Progenitor cell of endocrine pancreas (in vitro differentiated cells): ENCODE results near the gene RRP9. TPM values are rescaled to one million over a fixed set of nuclear protein-coding genes. Genes with fewer than 3 reads are reported as not detected.

Experiments used
- DNase-seq: peaks from one replicate; pipeline ENCODE4 v3.0.0; 2021; ENCODE audit warnings: low spot score; ENCODE audit not compliant: unreplicated experiment
- H3K27ac Mint-ChIP-seq: 2 replicates; pipeline ENCODE4 v1.8.0; 2021; ENCODE audit warnings: mild to moderate bottlenecking, moderate library complexity, mixed read lengths
- H3K27me3 Mint-ChIP-seq: 2 replicates; pipeline ENCODE4 v1.8.0; 2021; ENCODE audit warnings: mixed read lengths
- H3K36me3 Mint-ChIP-seq: 2 replicates; pipeline ENCODE4 v1.8.0; 2022; ENCODE audit warnings: mixed read lengths; ENCODE audit not compliant: insufficient read depth
- H3K4me1 Mint-ChIP-seq: 2 replicates; pipeline ENCODE4 v1.8.0; 2021; ENCODE audit warnings: low read depth, mixed read lengths
- H3K4me3 Mint-ChIP-seq: 2 replicates; pipeline ENCODE4 v1.8.0; 2021; ENCODE audit warnings: low read depth, mild to moderate bottlenecking, moderate library complexity, mixed read lengths
- H3K9me3 Mint-ChIP-seq: 2 replicates; pipeline ENCODE4 v1.8.0; 2021; ENCODE audit warnings: low read depth, mixed read lengths
- total RNA-seq: library from RNA; stranded (reverse); gene quantifications from 2 replicates; pipeline ENCODE4 v1.2.1, GENCODE V29; 2021
- TF ChIP-seq, protein P1 (sequence below): fragments of 200-600 bp; sonication (generic); IDR thresholded peaks from one replicate; pipeline ENCODE4 v1.5.0; 2021; ENCODE audit warnings: antibody characterized with exemption, mild to moderate bottlenecking; ENCODE audit not compliant: unreplicated experiment

RRP9 gene
- total RNA-seq, 1 donor from 2014 or later, result 22.5 TPM

DNA sequence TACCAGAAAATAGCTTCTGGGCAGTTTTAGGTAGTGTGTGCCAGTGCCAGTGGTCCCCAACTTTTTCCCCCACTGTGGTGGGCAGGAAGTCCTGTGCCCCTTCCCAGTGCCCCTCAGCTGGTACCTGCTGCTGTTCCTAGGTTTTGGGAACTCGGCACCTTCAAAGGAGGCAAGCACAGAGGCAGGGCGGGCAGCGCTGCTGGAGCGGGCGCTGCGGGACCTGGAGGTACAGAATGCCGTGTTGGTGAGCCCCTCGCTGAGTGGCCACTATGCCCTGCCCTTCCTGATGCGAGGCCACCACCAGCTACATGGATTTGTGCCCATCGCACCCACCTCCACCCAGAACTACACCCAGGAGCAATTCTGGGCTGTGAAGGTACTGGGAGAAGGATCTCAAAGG is 38.5 kb upstream of the RRP9 start:
- peaks cover 1% of the 10 kb centered on the region for H3K36me3 Mint-ChIP-seq
- H3K27ac Mint-ChIP-seq, result no peak overlapping the region

DNA sequence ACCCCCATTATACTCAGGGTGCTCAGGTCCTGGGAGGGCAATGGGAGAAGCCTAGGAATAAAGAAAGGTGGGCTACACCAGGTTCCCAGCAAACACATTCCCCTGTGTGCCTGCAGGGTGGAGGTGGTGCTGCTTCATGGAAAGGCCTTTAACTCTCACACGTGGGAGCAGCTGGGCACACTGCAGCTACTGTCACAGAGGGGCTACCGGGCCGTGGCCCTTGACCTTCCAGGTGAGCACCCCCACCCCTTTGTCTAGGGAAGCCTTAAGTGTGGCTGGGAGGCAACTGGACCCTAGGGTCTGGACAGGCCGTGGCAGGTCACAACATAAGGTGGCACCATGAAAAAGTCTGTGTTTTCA is 36.4 kb upstream of the RRP9 start:
- peaks cover 18% of the 10 kb centered on the region for H3K4me1 Mint-ChIP-seq
- H3K27me3 Mint-ChIP-seq, result no peaks in the 10 kb centered on the region
- H3K36me3 Mint-ChIP-seq, result peaks cover 1% of the 10 kb centered on the region
- no peaks in the 10 kb centered on the region for H3K9me3 Mint-ChIP-seq
- TF ChIP-seq, protein P1, sequence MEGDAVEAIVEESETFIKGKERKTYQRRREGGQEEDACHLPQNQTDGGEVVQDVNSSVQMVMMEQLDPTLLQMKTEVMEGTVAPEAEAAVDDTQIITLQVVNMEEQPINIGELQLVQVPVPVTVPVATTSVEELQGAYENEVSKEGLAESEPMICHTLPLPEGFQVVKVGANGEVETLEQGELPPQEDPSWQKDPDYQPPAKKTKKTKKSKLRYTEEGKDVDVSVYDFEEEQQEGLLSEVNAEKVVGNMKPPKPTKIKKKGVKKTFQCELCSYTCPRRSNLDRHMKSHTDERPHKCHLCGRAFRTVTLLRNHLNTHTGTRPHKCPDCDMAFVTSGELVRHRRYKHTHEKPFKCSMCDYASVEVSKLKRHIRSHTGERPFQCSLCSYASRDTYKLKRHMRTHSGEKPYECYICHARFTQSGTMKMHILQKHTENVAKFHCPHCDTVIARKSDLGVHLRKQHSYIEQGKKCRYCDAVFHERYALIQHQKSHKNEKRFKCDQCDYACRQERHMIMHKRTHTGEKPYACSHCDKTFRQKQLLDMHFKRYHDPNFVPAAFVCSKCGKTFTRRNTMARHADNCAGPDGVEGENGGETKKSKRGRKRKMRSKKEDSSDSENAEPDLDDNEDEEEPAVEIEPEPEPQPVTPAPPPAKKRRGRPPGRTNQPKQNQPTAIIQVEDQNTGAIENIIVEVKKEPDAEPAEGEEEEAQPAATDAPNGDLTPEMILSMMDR, result no peak
- H3K4me3 Mint-ChIP-seq, result no peak overlapping the region
- DNase-seq, result no peak
- H3K27ac Mint-ChIP-seq, result no peak overlapping the region

More for the DNA sequence above, 38.5 kb upstream of the RRP9 start:
- Mint-ChIP-seq H3K4me1 (peaks cover 18% of the 10 kb centered on the region), H3K4me3 (no peak overlapping the region), H3K27me3 (no peaks in the 10 kb centered on the region), H3K9me3 (no peaks in the 10 kb centered on the region)
- no peak for DNase-seq
- TF ChIP-seq, protein P1, result no peak

DNA sequence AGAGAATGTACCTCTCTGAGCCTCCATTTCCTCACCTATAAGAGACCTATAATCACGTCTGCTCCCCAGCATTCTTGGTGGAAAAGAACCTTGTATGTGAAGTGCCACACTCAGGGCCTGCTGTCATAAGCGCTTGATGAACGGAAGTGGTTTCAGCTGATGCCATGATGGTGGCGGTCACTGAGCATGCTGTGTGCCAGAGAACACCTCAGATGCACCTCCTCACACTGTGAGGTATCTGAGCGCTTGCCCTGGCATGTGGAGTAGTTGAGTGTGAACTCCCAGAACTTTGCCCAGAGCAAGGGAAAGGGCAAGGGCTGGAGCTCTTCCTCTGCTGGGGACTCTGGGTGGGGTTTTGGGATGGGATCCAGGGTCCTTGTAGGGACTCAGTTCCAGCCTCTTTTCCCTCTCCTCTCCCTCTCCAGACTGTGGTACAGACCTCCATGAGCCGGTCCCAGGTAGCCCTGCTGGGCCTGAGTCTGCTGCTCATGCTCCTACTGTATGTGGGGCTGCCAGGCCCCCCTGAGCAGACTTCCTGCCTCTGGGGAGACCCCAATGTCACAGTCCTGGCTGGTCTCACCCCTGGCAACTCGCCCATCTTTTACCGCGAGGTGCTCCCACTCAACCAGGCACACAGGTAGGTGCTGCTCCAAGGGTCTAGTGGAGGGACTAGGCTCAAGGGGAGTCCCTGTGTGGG is 35.9 kb upstream of the RRP9 start:
- Mint-ChIP-seq H3K4me1 (peaks cover 16% of the 10 kb centered on the region), H3K27me3 (no peaks in the 10 kb centered on the region), H3K4me3 (no peak overlapping the region), H3K9me3 (no peaks in the 10 kb centered on the region), H3K36me3 (peaks cover 1% of the 10 kb centered on the region), H3K27ac (no peak overlapping the region)
- TF ChIP-seq, protein P1, result no peak
- DNase-seq, result no peak

DNA sequence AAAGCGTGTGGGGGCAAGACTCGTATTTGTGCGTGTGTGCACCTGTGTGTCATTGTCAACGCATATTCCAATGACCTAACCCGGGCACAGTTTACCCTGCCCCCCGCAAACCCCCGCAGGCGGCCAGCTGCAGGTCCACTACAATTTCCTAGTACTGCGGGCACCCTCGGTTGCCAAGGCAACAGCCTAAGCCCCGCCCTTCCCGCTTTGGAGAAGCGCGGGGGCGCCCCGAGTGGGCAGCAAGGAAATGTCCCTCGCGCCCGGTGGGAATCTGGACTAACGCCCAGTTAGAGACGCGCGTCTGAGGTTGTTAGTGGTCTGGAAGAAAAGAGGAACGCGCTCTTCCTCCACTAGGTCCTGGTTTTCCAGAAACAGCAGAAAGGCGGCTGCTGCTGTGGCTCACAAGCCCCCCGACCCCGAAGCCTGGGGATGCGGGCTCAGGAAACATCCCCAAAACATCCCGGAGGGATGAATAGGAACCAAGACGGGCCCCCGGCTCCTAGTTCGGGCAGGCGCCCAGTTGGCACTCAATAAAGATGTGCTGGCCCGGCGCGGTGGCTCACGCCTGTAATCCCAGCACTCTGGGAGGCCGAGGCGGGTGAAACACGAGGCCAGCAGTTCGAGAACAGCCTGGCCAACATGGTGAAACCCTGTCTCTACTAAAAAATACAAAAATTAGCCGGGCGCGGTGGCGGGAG is 34.3 kb upstream of the RRP9 start:
- Mint-ChIP-seq H3K4me3 (peak overlapping the region; percentile 77), H3K27ac (no peak overlapping the region), H3K27me3 (no peaks in the 10 kb centered on the region), H3K36me3 (no peaks in the 10 kb centered on the region), H3K4me1 (peaks cover 10% of the 10 kb centered on the region), H3K9me3 (no peaks in the 10 kb centered on the region)
- DNase-seq, result peak; percentile 52
- TF ChIP-seq, protein P1, result peak; percentile 23

DNA sequence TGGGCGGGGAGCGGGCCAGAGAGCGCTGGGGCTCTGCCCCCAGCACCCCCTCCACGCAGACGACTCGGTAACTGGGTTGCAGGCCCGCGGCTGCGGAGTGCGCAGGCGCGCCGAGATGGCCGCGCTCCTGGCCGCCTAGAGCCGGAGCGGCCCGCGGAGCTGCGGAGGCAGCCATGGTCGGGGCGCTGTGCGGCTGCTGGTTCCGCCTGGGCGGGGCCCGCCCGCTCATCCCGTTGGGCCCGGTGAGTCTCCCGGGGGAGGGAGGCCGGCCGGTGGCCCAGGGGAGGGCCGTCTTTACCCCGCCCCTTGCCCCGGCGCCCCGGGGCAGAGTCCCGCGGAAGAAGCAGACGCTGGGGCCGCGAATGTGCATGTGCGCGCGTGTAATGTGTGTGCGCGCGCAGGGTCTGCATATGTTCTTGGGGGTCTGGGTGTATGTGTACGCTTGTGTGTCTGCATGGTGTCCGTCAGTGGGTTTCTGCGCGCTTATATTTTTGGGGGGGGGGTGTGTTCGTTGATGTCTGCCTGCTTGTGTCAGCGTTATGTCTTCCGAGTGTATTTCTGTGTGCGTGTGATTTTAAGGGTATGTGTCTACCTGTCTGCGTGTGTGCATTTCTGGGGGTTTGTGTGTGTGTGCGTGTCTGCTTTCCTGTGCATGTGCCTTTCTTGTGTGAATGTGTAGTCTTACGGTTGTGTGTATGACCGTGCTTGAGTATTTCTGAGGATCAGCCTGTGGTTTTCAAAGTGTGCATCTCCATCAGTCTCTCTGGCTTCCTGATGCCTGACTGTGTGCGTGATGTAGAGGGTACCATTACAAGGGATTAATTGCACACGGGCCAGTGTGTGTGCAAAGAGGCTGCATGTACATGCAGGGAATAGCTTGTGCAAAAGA is 33.5 kb upstream of the RRP9 start, which contains the start of gene ABHD14A:
ABHD14A (plus strand) TSS at position 102 of the 889 bp plus-strand sequence; CDS start at position 174, 72 bp downstream.
- Mint-ChIP-seq H3K27ac (peak within 1 kb of the TSS; percentile 83), H3K4me3 (peak within 1 kb of the TSS; percentile 77), H3K36me3 (no peaks in the 10 kb centered on the region), H3K9me3 (no peaks in the 10 kb centered on the region), H3K27me3 (no peaks in the 10 kb centered on the region), H3K4me1 (peaks cover 10% of the 10 kb centered on the region)
- TF ChIP-seq, protein P1, result no peak
- peak; percentile 54 for DNase-seq
